Skeletal muscle tissue (tissue), 4 donors: ENCODE results near the gene GPLD1. TPM values are rescaled to one million over a fixed set of nuclear protein-coding genes. Genes with fewer than 3 reads are reported as not detected.

Experiments
- H3K27ac ChIP-seq: one replicate; pipeline ENCODE4 v1.7.0; 2013; ENCODE audit warnings: mild to moderate bottlenecking, low read depth, low read length, inconsistent platforms
- H3K27me3 ChIP-seq, 3 donors: one replicate each; pipeline ENCODE4 v1.7.0; 2013; ENCODE audit warnings: low read length in 3 of 3; ENCODE audit not compliant: control insufficient read depth in 3 of 3, insufficient read depth in 3 of 3
- H3K36me3 ChIP-seq, 3 donors: one replicate each; pipeline ENCODE4 v1.7.0; 2013; ENCODE audit warnings: low read length in 3 of 3; ENCODE audit not compliant: control insufficient read depth in 3 of 3, insufficient read depth in 3 of 3
- H3K4me1 ChIP-seq, 3 donors: one replicate each; pipeline ENCODE4 v1.7.0; 2013; ENCODE audit warnings: low read length in 3 of 3, mild to moderate bottlenecking in 3 of 3; ENCODE audit not compliant: control insufficient read depth in 3 of 3, insufficient read depth in 3 of 3
- H3K4me3 ChIP-seq, 3 donors: one replicate each; pipeline ENCODE4 v1.7.0; 2013; ENCODE audit warnings: low read length in 3 of 3
- H3K9ac ChIP-seq, 3 donors: one replicate each; pipeline ENCODE4 v1.7.0; 2013; ENCODE audit warnings: low read length in 3 of 3, mild to moderate bottlenecking in 3 of 3, moderate library complexity in 2 of 3, low read depth in 1 of 3
- H3K9me3 ChIP-seq, 3 donors: one replicate each; pipeline ENCODE4 v1.7.0; 2013; ENCODE audit warnings: low read length in 3 of 3; ENCODE audit not compliant: control insufficient read depth in 3 of 3
- total RNA-seq: library from RNA; depleted of rRNA; stranded (reverse); fragments of >200 nt; gene quantifications from one replicate; pipeline ENCODE4 v1.2.3, GENCODE V29; 2014
- donor health status: Osteomylitis.

The GPLD1 gene
- 2.6 TPM for total RNA-seq

- Histone ChIP-seq H3K36me3 (peaks cover 0 to under 1% (median 0%) of the 10 kb centered on the region in 3 donors), H3K4me3 (no peak within 1 kb of the TSS), H3K9me3 (no peaks in the 10 kb centered on the region), H3K27ac (no peak within 1 kb of the TSS), H3K9ac (peak within 1 kb of the TSS in 2 of 3 donors; percentile 3 to 26), H3K27me3 (no peaks in the 10 kb centered on the region), H3K4me1 (peaks cover 17 to 22% (median 22%) of the 10 kb centered on the region in 3 donors)
These were observed at the start of gene GPLD1 for GRCh38 chr6:24489470-24489869. Gene GPLD1 (minus strand): TSS chr6:24489578. CDS start chr6:24489511, 67 bp downstream.

GRCh38 chr6:24537771-24538385 is 48.5 kb upstream of the GPLD1 start:
- no peak overlapping the region for H3K9ac ChIP-seq
- no peaks in the 10 kb centered on the region for H3K9me3 ChIP-seq
- peaks cover 25 to 36% (median 26%) of the 10 kb centered on the region in 3 donors for H3K36me3 ChIP-seq
- H3K27ac ChIP-seq: no peak overlapping the region
- no peak overlapping the region for H3K4me3 ChIP-seq
- no peaks in the 10 kb centered on the region for H3K4me1 ChIP-seq
- no peaks in the 10 kb centered on the region for H3K27me3 ChIP-seq

- Histone ChIP-seq H3K36me3 (peaks cover 26 to 43% (median 32%) of the 10 kb centered on the region in 3 donors), H3K27me3 (no peaks in the 10 kb centered on the region)
These were observed 47.8 kb upstream of the GPLD1 start for GRCh38 chr6:24537082-24537699.

GRCh38 chr6:24536466-24536865 is 47.1 kb upstream of the GPLD1 start:
- Histone ChIP-seq H3K27ac (no peak overlapping the region), H3K4me1 (no peaks in the 10 kb centered on the region), H3K36me3 (peaks cover 29 to 48% (median 36%) of the 10 kb centered on the region in 3 donors), H3K27me3 (no peaks in the 10 kb centered on the region), H3K9ac (no peak overlapping the region), H3K4me3 (no peak overlapping the region), H3K9me3 (no peaks in the 10 kb centered on the region)

More at GRCh38 chr6:24537082-24537699, 47.8 kb upstream of the GPLD1 start:
- Histone ChIP-seq H3K9me3 (no peaks in the 10 kb centered on the region), H3K4me1 (no peaks in the 10 kb centered on the region), H3K27ac (no peak overlapping the region), H3K4me3 (no peak overlapping the region), H3K9ac (no peak overlapping the region)

GRCh38 chr6:24535210-24535609 is 45.8 kb upstream of the GPLD1 start:
- Histone ChIP-seq H3K27me3 (no peaks in the 10 kb centered on the region), H3K4me3 (no peak overlapping the region), H3K36me3 (peaks cover 32 to 54% (median 40%) of the 10 kb centered on the region in 3 donors), H3K27ac (no peak overlapping the region), H3K9me3 (no peaks in the 10 kb centered on the region), H3K4me1 (no peaks in the 10 kb centered on the region), H3K9ac (no peak overlapping the region)

GRCh38 chr6:24534329-24534728 is 45.0 kb upstream of the GPLD1 start:
- Histone ChIP-seq H3K27me3 (no peaks in the 10 kb centered on the region), H3K36me3 (peaks cover 28 to 46% (median 40%) of the 10 kb centered on the region in 3 donors), H3K27ac (no peak overlapping the region), H3K9ac (no peak overlapping the region), H3K9me3 (no peaks in the 10 kb centered on the region), H3K4me3 (no peak overlapping the region), H3K4me1 (no peaks in the 10 kb centered on the region)

- H3K9me3 ChIP-seq: no peaks in the 10 kb centered on the region
- peaks cover 20 to 40% (median 34%) of the 10 kb centered on the region in 3 donors for H3K36me3 ChIP-seq
- H3K4me3 ChIP-seq: no peak overlapping the region
- no peaks in the 10 kb centered on the region for H3K27me3 ChIP-seq
- H3K9ac ChIP-seq: no peak overlapping the region
- H3K27ac ChIP-seq: no peak overlapping the region
- H3K4me1 ChIP-seq: no peaks in the 10 kb centered on the region
These were observed 40.6 kb upstream of the GPLD1 start for GRCh38 chr6:24529985-24530384.

GRCh38 chr6:24524805-24525204 is 35.4 kb upstream of the GPLD1 start:
- Histone ChIP-seq H3K36me3 (peaks cover 10 to 15% (median 14%) of the 10 kb centered on the region in 3 donors), H3K27me3 (no peaks in the 10 kb centered on the region), H3K4me3 (no peak overlapping the region), H3K27ac (no peak overlapping the region), H3K4me1 (no peaks in the 10 kb centered on the region), H3K9ac (no peak overlapping the region), H3K9me3 (no peaks in the 10 kb centered on the region)

GRCh38 chr6:24524329-24524728 is 35.0 kb upstream of the GPLD1 start:
- Histone ChIP-seq H3K27ac (no peak overlapping the region), H3K36me3 (peaks cover 10 to 15% (median 14%) of the 10 kb centered on the region in 3 donors), H3K27me3 (no peaks in the 10 kb centered on the region), H3K4me3 (no peak overlapping the region), H3K9ac (no peak overlapping the region), H3K4me1 (no peaks in the 10 kb centered on the region), H3K9me3 (no peaks in the 10 kb centered on the region)
